Caco-2 (cell line): ENCODE data around the gene ATP8A1. TPM values are rescaled to one million over a fixed set of nuclear protein-coding genes. Genes with fewer than 3 reads are reported as not detected.

ENCODE experiments used
- BruUV-seq: library from RNA; stranded (reverse); fragments of 400-500 nt; replicated peaks from 2 replicates; lab custom pipeline; 2021; lab: Mats Ljungman, UMichigan
- CTCF ChIA-PET: fragments of 300-600 bp; sonication (Branson Sonifier 250); formaldehyde crosslinking; loops from one replicate; lab custom pipeline; 2022; ENCODE audit warnings: antibody characterized with exemption; lab: Charles Lee
- POLR2A ChIA-PET: fragments of 300-600 bp; sonication (Branson Sonifier 250); formaldehyde crosslinking; loops from one replicate; lab custom pipeline; 2022; ENCODE audit warnings: antibody characterized with exemption; lab: Charles Lee
- DNase-seq, 2 experiments: peaks; one replicate each; pipeline versions ENCODE4 v3.0.0 to v3.0.0-alpha.2; 2020 to 2022
- H3K27me3 ChIP-seq: replicated peaks from 2 replicates; pipeline ENCODE4 v1.6.0; 2011; ENCODE audit warnings: low read length; ENCODE audit not compliant: control insufficient read depth, insufficient read depth
- H3K36me3 ChIP-seq: 2 replicates; pipeline ENCODE4 v1.5.1; 2011; ENCODE audit warnings: low read length; ENCODE audit not compliant: control insufficient read depth, insufficient read depth
- H3K4me1 ChIP-seq: fragments of 250-450 bp; sonication (Bioruptor Pico); 2 replicates; pipeline ENCODE4 v1.5.1; 2020; ENCODE audit warnings: mild to moderate bottlenecking
- H3K4me3 ChIP-seq: 2 replicates; pipeline ENCODE4 v1.5.1; 2011; ENCODE audit warnings: low read depth, mild to moderate bottlenecking, control low read depth, low read length
- H3K9me3 ChIP-seq: fragments of 250-450 bp; sonication (Bioruptor Pico); 2 replicates; pipeline ENCODE4 v1.5.1; 2020; ENCODE audit warnings: mild to moderate bottlenecking, moderate library complexity
- H3K27ac Mint-ChIP-seq: one replicate; pipeline ENCODE4 v1.8.0; 2022; ENCODE audit warnings: mixed read lengths; ENCODE audit not compliant: unreplicated experiment
- H3K27me3 Mint-ChIP-seq: one replicate; pipeline ENCODE4 v1.8.0; 2022; ENCODE audit warnings: mixed read lengths; ENCODE audit not compliant: insufficient read depth, unreplicated experiment
- H3K36me3 Mint-ChIP-seq: one replicate; pipeline ENCODE4 v1.8.0; 2022; ENCODE audit warnings: mild to moderate bottlenecking, mixed read lengths; ENCODE audit not compliant: insufficient read depth, unreplicated experiment
- H3K4me1 Mint-ChIP-seq: one replicate; pipeline ENCODE4 v1.8.0; 2022; ENCODE audit warnings: low read depth, mixed read lengths; ENCODE audit not compliant: unreplicated experiment
- H3K4me3 Mint-ChIP-seq: one replicate; pipeline ENCODE4 v1.8.0; 2022; ENCODE audit warnings: mild to moderate bottlenecking, moderate library complexity, mixed read lengths; ENCODE audit not compliant: unreplicated experiment
- H3K9me3 Mint-ChIP-seq: one replicate; pipeline ENCODE4 v1.8.0; 2022; ENCODE audit warnings: mixed read lengths; ENCODE audit not compliant: unreplicated experiment
- CTCF ChIP-seq, 2 experiments: fragments of 200-600 bp in 1 of 2; IDR thresholded peaks; 1 replicate in 1 of 2; 2 replicates in 1 of 2; pipeline versions ENCODE4 v1.5.1 to v1.8.0; 2011 to 2022; ENCODE audit warnings: antibody characterized with exemption in 1 of 2, control low read depth in 1 of 2, inconsistent platforms in 1 of 2, low read depth in 1 of 2, low read length in 1 of 2, mild to moderate bottlenecking in 1 of 2, moderate library complexity in 1 of 2; ENCODE audit not compliant: insufficient read depth in 1 of 2, severe bottlenecking in 1 of 2, unreplicated experiment in 1 of 2
- intact Hi-C: fragments of 100-400 bp; cut with micrococcal nuclease; formaldehyde crosslinking; loops from one replicate; pipeline ENCODE4 v1.10.0; 2022; ENCODE audit not compliant: unreplicated experiment
- total RNA-seq: library from RNA; stranded (reverse); gene quantifications from 2 replicates; pipeline ENCODE4 v1.2.3, GENCODE V29; 2022

ATP8A1 gene
- total RNA-seq, 1 experiment from 2014 or later, result 9.3 TPM

GRCh38 chr4:42594888-42595287 is 62.0 kb downstream of the ATP8A1 start:
- no peaks in the 10 kb centered on the region for H3K36me3 ChIP-seq
- no peak for DNase-seq
- no TSS peak for BruUV-seq
- intact Hi-C loops, result no loop called here
- H3K27me3 ChIP-seq, result no peaks in the 10 kb centered on the region
- TF ChIP-seq CTCF (IDR thresholded peaks at IDR 0.05; ENCODE audit: insufficient read depth in 1 of 2, low read depth in 1 of 2, low read length in 1 of 2, severe bottlenecking in 1 of 2, unreplicated experiment in 1 of 2), result no peak
- H3K4me3 ChIP-seq, result no peak overlapping the region
- no peaks in the 10 kb centered on the region for H3K4me1 ChIP-seq
- Mint-ChIP-seq H3K4me3 (no peak overlapping the region), H3K4me1 (no peaks in the 10 kb centered on the region), H3K27me3 (no peaks in the 10 kb centered on the region), H3K36me3 (no peaks in the 10 kb centered on the region), H3K9me3 (no peaks in the 10 kb centered on the region), H3K27ac (no peak overlapping the region)
- ChIA-PET CTCF (no interaction called here), POLR2A (no interaction called here)
- no peaks in the 10 kb centered on the region for H3K9me3 ChIP-seq

GRCh38 chr4:42588909-42589308 is 68.0 kb downstream of the ATP8A1 start:
- TF ChIP-seq CTCF (IDR thresholded peaks at IDR 0.05; ENCODE audit: insufficient read depth in 1 of 2, low read depth in 1 of 2, low read length in 1 of 2, severe bottlenecking in 1 of 2, unreplicated experiment in 1 of 2), result no peak
- CTCF ChIA-PET, result no interaction called here

GRCh38 chr4:42586775-42587174 is 70.1 kb downstream of the ATP8A1 start:
- no peak overlapping the region for H3K4me3 Mint-ChIP-seq
- POLR2A ChIA-PET, result no interaction called here
- no peak overlapping the region for H3K27ac Mint-ChIP-seq
- intact Hi-C loops, result no loop called here
- BruUV-seq, result no TSS peak
- CTCF ChIA-PET, result interaction anchor here (1.1 kb wide), 1 partner anchor 70 kb away, joined by 4 read pairs; the partner anchor contains the start of gene ATP8A1
- H3K27me3 ChIP-seq, result no peaks in the 10 kb centered on the region
- no peak overlapping the region for H3K4me3 ChIP-seq
- no peaks in the 10 kb centered on the region for H3K4me1 ChIP-seq
- no peaks in the 10 kb centered on the region for H3K36me3 ChIP-seq
- TF ChIP-seq CTCF (IDR thresholded peaks at IDR 0.05; ENCODE audit: insufficient read depth in 1 of 2, low read depth in 1 of 2, low read length in 1 of 2, severe bottlenecking in 1 of 2, unreplicated experiment in 1 of 2), result no peak
- H3K9me3 ChIP-seq, result no peaks in the 10 kb centered on the region
- H3K27me3 Mint-ChIP-seq, result no peaks in the 10 kb centered on the region
- DNase-seq, result no peak
- H3K4me1 Mint-ChIP-seq, result no peaks in the 10 kb centered on the region
- no peaks in the 10 kb centered on the region for H3K9me3 Mint-ChIP-seq
- H3K36me3 Mint-ChIP-seq, result no peaks in the 10 kb centered on the region

More at GRCh38 chr4:42588909-42589308, 68.0 kb downstream of the ATP8A1 start:
- no peaks in the 10 kb centered on the region for H3K36me3 ChIP-seq
- Mint-ChIP-seq H3K9me3 (no peaks in the 10 kb centered on the region), H3K4me1 (no peaks in the 10 kb centered on the region), H3K27me3 (no peaks in the 10 kb centered on the region), H3K36me3 (no peaks in the 10 kb centered on the region), H3K4me3 (no peak overlapping the region), H3K27ac (no peak overlapping the region)
- no peak for DNase-seq
- no peaks in the 10 kb centered on the region for H3K9me3 ChIP-seq
- POLR2A ChIA-PET, result no interaction called here
- BruUV-seq, result no TSS peak
- intact Hi-C loops, result no loop called here
- no peaks in the 10 kb centered on the region for H3K4me1 ChIP-seq
- H3K4me3 ChIP-seq, result no peak overlapping the region
- H3K27me3 ChIP-seq, result no peaks in the 10 kb centered on the region
